HEK293 (cell line): Measurements from ENCODE around the gene ZNF473.
A peak's percentile ranks its signal among the peaks of the same experiment; 100 is the strongest.

Experiments
- CTCF ChIA-PET: fragments of 350-600 bp; formaldehyde crosslinking; extraction: SDS; loops from one replicate; lab custom pipeline; 2021; ENCODE audit warnings: antibody characterized with exemption; lab: Yijun Ruan, JAX
- POLR2A ChIA-PET: fragments of 300-600 bp; formaldehyde crosslinking; extraction: SDS; loops from one replicate; lab custom pipeline; 2020; ENCODE audit warnings: antibody characterized with exemption, inconsistent platforms; lab: Yijun Ruan, JAX
- H3K27ac ChIP-seq: fragments of 200-500 bp; sonication (Bioruptor generic); 2 replicates; pipeline ENCODE4 v1.5.1; 2014; ENCODE audit warnings: low read depth, low read length, control low read depth, inconsistent platforms; ENCODE audit errors: extremely low read depth
- H3K36me3 ChIP-seq, 2 experiments: fragments of 200-500 bp in 1 of 2; sonication (Bioruptor generic) in 1 of 2; 1 replicate in 1 of 2; 2 replicates in 1 of 2; pipeline ENCODE4 v1.5.1; 2014 to 2017; ENCODE audit warnings: inconsistent platforms in 2 of 2, low read length in 2 of 2; ENCODE audit not compliant: control insufficient read depth in 2 of 2, insufficient read depth in 1 of 2
- H3K4me1 ChIP-seq: fragments of 200-500 bp; sonication (Bioruptor generic); 2 replicates; pipeline ENCODE4 v1.5.1; 2014; ENCODE audit warnings: mild to moderate bottlenecking, low read length, inconsistent platforms; ENCODE audit not compliant: control insufficient read depth, insufficient read depth
- H3K4me3 ChIP-seq: 2 replicates; pipeline ENCODE4 v1.5.1; 2011; ENCODE audit warnings: low read depth, mild to moderate bottlenecking, control low read depth, low read length, moderate library complexity
- H3K9me3 ChIP-seq: fragments of 200-500 bp; sonication (Bioruptor generic); 2 replicates; pipeline ENCODE4 v1.5.1; 2014; ENCODE audit warnings: low read depth, low read length, inconsistent platforms; ENCODE audit not compliant: control insufficient read depth, insufficient read depth
- GLIS1 ChIP-seq: fragments of 450-650 bp; formaldehyde crosslinking; IDR thresholded peaks from 2 replicates; pipeline ENCODE4 v1.5.1; 2016; ENCODE audit warnings: missing biosample characterization, missing genetic modification characterization
- SCRT1 ChIP-seq: fragments of 450-650 bp; formaldehyde crosslinking; IDR thresholded peaks from 2 replicates; pipeline ENCODE4 v1.5.1; 2016; ENCODE audit warnings: missing biosample characterization, missing genetic modification characterization, borderline replicate concordance
- SP3 ChIP-seq: fragments of 450-650 bp; formaldehyde crosslinking; IDR thresholded peaks from 2 replicates; pipeline ENCODE4 v1.5.1; 2016; ENCODE audit warnings: missing biosample characterization, missing genetic modification characterization
- SP7 ChIP-seq: fragments of 450-650 bp; formaldehyde crosslinking; IDR thresholded peaks from 2 replicates; pipeline ENCODE4 v1.5.1; 2016; ENCODE audit warnings: missing biosample characterization, missing genetic modification characterization
- ZBTB11 ChIP-seq: fragments of 450-650 bp; formaldehyde crosslinking; conservative IDR thresholded peaks from 2 replicates; pipeline ENCODE4 v1.5.1; 2016; ENCODE audit warnings: low read depth, missing biosample characterization, missing genetic modification characterization
- ZBTB21 ChIP-seq: fragments of 450-650 bp; formaldehyde crosslinking; IDR thresholded peaks from 2 replicates; pipeline ENCODE4 v1.5.1; 2017; ENCODE audit warnings: missing biosample characterization, missing genetic modification characterization
- ZBTB8A ChIP-seq: fragments of 450-650 bp; formaldehyde crosslinking; IDR thresholded peaks from 2 replicates; pipeline ENCODE4 v1.5.1; 2016; ENCODE audit warnings: missing biosample characterization, missing genetic modification characterization
- ZNF140 ChIP-seq: fragments of 450-650 bp; formaldehyde crosslinking; IDR thresholded peaks from 2 replicates; pipeline ENCODE4 v1.5.1; 2016; ENCODE audit warnings: missing biosample characterization, missing genetic modification characterization
- ZNF335 ChIP-seq: fragments of 450-650 bp; formaldehyde crosslinking; conservative IDR thresholded peaks from 2 replicates; pipeline ENCODE4 v1.5.1; 2016; ENCODE audit warnings: missing biosample characterization, missing genetic modification characterization
- ZNF561 ChIP-seq: fragments of 450-650 bp; IDR thresholded peaks from 2 replicates; pipeline ENCODE4 v1.5.1; 2018; ENCODE audit warnings: missing biosample characterization, missing genetic modification characterization, borderline replicate concordance
- ZNF654 ChIP-seq: fragments of 450-650 bp; formaldehyde crosslinking; IDR thresholded peaks from 2 replicates; pipeline ENCODE4 v1.5.1; 2016; ENCODE audit warnings: low read depth, missing biosample characterization, missing genetic modification characterization
- ZNF707 ChIP-seq: fragments of 450-650 bp; formaldehyde crosslinking; IDR thresholded peaks from 2 replicates; pipeline ENCODE4 v1.5.1; 2016; ENCODE audit warnings: missing biosample characterization, missing genetic modification characterization
- ZNF777 ChIP-seq: fragments of 450-650 bp; formaldehyde crosslinking; IDR thresholded peaks from 2 replicates; pipeline ENCODE4 v1.5.1; 2017; ENCODE audit warnings: missing biosample characterization, missing genetic modification characterization, borderline replicate concordance
- ZNF785 ChIP-seq: fragments of 450-650 bp; formaldehyde crosslinking; IDR thresholded peaks from 2 replicates; pipeline ENCODE4 v1.5.1; 2016; ENCODE audit warnings: missing biosample characterization, missing genetic modification characterization
- ZSCAN30 ChIP-seq: fragments of 450-650 bp; IDR thresholded peaks from 2 replicates; pipeline ENCODE4 v1.5.1; 2018; ENCODE audit warnings: missing biosample characterization, mild to moderate bottlenecking, missing genetic modification characterization, moderate library complexity
- TF ChIP-seq, protein P1 (sequence below): fragments of 450-650 bp; formaldehyde crosslinking; IDR thresholded peaks from 2 replicates; pipeline ENCODE4 v1.5.1; 2016; ENCODE audit warnings: missing biosample characterization, missing genetic modification characterization
- TF ChIP-seq, protein P2 (sequence below): fragments of 450-650 bp; formaldehyde crosslinking; IDR thresholded peaks from 2 replicates; pipeline ENCODE4 v1.5.1; 2016; ENCODE audit warnings: missing biosample characterization, missing genetic modification characterization
- TF ChIP-seq, protein P3 (sequence below): fragments of 450-650 bp; formaldehyde crosslinking; IDR thresholded peaks from 2 replicates; pipeline ENCODE4 v1.5.0; 2017; ENCODE audit warnings: missing biosample characterization, missing genetic modification characterization, borderline replicate concordance

ZNF473 gene

DNA sequence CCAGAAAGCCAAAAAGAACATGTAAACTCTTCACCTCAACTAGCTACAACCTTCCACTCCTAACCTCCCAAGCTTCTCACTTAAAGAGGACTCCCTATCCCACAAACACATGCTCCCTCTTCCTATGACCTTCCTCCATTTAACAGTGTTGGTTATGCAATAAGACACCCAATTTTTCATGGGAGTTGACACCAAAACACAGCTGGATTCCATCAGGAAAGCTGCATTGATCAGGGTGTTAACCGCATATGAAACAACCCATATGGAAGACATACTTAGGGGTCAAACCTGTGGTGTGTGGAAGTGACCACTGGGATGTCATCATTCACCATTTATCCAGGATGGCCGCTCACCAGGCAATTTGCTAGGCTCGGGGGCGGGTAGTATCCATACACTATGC, 21.9 kb downstream of the ZNF473 start:
- H3K9me3 ChIP-seq = no peaks in the 10 kb centered on the region
- no peak overlapping the region for H3K27ac ChIP-seq
- no peaks in the 10 kb centered on the region for H3K4me1 ChIP-seq
- ChIA-PET CTCF (interaction anchor here (0.6 to 2.4 kb wide), 14 partner anchors 10 to 1050 kb away, joined by 3 to 17 read pairs (median 5); no protein-coding TSS in a partner anchor), POLR2A (interaction anchor here (0.9 kb wide), 1 partner anchor 13 kb away, joined by 3 read pairs; no protein-coding TSS in a partner anchor)
- TF ChIP-seq ZNF777 (tag by site-specific recombination) (no peak), SCRT1 (tag by site-specific recombination) (no peak)
- peaks cover 2 to 57% of the 10 kb centered on the region in 2 experiments; a peak in 2 of 3 replicates for H3K36me3 ChIP-seq
- H3K4me3 ChIP-seq = no peak overlapping the region

DNA sequence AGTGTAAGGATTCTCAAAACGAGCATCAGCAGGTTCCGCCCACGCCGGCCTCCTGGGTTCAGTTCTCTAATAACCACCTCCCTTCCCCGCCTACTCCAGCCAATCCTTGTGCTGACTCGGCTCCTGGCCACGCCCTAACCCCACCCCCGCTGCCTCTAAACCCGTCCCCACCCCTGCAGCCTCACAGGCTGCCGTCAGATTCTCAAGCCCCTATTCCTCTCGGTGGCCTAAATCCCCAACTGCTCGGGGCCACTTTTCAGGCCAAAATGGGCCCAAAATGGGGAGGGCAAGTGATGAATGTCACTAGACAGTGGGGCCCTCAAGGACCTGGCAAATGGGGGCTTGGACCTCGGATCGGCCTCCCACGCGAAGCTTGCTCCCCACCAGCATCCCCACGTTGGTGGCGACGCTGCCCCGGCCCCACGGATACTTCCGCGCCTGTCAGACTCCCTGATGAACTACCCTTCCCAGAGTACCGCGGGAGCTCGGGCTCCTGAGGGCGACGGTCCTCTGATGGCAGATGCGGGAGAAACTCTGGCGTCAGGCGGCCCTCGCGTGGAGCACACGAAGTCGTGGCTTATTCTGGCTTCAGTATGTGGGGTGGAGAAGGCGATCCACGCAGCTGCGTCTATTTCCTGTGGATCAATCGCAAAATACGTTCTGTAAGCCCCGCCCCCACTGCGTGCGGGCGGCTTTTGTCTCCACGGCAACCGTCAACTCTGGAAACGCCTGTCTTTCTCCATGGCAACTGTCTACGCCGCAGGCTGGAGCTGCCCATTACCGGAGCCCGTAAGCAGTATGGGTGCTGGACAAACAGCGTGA, 24.8 kb downstream of the ZNF473 start:
- Histone ChIP-seq H3K9me3 (no peaks in the 10 kb centered on the region), H3K27ac (no peak overlapping the region), H3K36me3 (peaks cover 0 to 28% of the 10 kb centered on the region in 2 experiments; a peak in 1 of 3 replicates), H3K4me3 (peak overlapping the region; percentile 55), H3K4me1 (no peaks in the 10 kb centered on the region)
- ChIA-PET CTCF (interaction anchor here (0.6 to 1.4 kb wide), 3 partner anchors 8 to 34 kb away, joined by 3 to 6 read pairs (median 4); no protein-coding TSS in a partner anchor), POLR2A (interaction anchor here (0.6 to 2.6 kb wide), 4 partner anchors 15 to 121 kb away, joined by 3 to 12 read pairs (median 4); partner anchors contain the start of genes ATF5, NUP62 and ZNF473)
- TF ChIP-seq ZNF707 (tag by site-specific recombination) (no peak), ZNF335 (tag by site-specific recombination) (peak; percentile 99), GLIS1 (tag by site-specific recombination) (peak; percentile 87), ZBTB8A (tag by site-specific recombination) (peak; percentile 80), ZSCAN30 (peak; percentile 12; the same call in 1 of the 2 replicates), ZNF654 (tag by site-specific recombination) (no peak), SP7 (0 out of 2 replicates have a peak, but pooled peaks have one; percentile 27), ZBTB21 (tag by site-specific recombination) (no peak), ZNF561 (tag by site-specific recombination) (no peak), ZBTB11 (tag by site-specific recombination) (peak; percentile 41; the same call in 1 of the 2 replicates), ZNF785 (tag by site-specific recombination) (0 out of 2 replicates have a peak, but pooled peaks have one; percentile 66), ZNF140 (tag by site-specific recombination) (no peak), SP3 (peak; percentile 67; the same call in 1 of the 2 replicates)
- TF ChIP-seq, protein P1, sequence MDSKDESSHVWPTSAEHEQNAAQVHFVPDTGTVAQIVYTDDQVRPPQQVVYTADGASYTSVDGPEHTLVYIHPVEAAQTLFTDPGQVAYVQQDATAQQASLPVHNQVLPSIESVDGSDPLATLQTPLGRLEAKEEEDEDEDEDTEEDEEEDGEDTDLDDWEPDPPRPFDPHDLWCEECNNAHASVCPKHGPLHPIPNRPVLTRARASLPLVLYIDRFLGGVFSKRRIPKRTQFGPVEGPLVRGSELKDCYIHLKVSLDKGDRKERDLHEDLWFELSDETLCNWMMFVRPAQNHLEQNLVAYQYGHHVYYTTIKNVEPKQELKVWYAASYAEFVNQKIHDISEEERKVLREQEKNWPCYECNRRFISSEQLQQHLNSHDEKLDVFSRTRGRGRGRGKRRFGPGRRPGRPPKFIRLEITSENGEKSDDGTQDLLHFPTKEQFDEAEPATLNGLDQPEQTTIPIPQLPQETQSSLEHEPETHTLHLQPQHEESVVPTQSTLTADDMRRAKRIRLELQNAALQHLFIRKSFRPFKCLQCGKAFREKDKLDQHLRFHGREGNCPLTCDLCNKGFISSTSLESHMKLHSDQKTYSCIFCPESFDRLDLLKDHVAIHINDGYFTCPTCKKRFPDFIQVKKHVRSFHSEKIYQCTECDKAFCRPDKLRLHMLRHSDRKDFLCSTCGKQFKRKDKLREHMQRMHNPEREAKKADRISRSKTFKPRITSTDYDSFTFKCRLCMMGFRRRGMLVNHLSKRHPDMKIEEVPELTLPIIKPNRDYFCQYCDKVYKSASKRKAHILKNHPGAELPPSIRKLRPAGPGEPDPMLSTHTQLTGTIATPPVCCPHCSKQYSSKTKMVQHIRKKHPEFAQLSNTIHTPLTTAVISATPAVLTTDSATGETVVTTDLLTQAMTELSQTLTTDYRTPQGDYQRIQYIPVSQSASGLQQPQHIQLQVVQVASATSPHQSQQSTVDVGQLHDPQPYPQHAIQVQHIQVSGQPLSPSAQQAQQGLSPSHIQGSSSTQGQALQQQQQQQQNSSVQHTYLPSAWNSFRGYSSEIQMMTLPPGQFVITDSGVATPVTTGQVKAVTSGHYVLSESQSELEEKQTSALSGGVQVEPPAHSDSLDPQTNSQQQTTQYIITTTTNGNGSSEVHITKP (tag by site-specific recombination) = no peak; the same call in none of the 2 replicates
- TF ChIP-seq, protein P2, sequence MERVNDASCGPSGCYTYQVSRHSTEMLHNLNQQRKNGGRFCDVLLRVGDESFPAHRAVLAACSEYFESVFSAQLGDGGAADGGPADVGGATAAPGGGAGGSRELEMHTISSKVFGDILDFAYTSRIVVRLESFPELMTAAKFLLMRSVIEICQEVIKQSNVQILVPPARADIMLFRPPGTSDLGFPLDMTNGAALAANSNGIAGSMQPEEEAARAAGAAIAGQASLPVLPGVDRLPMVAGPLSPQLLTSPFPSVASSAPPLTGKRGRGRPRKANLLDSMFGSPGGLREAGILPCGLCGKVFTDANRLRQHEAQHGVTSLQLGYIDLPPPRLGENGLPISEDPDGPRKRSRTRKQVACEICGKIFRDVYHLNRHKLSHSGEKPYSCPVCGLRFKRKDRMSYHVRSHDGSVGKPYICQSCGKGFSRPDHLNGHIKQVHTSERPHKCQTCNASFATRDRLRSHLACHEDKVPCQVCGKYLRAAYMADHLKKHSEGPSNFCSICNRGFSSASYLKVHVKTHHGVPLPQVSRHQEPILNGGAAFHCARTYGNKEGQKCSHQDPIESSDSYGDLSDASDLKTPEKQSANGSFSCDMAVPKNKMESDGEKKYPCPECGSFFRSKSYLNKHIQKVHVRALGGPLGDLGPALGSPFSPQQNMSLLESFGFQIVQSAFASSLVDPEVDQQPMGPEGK (tag by site-specific recombination) = peak; percentile 84
- TF ChIP-seq, protein P3, sequence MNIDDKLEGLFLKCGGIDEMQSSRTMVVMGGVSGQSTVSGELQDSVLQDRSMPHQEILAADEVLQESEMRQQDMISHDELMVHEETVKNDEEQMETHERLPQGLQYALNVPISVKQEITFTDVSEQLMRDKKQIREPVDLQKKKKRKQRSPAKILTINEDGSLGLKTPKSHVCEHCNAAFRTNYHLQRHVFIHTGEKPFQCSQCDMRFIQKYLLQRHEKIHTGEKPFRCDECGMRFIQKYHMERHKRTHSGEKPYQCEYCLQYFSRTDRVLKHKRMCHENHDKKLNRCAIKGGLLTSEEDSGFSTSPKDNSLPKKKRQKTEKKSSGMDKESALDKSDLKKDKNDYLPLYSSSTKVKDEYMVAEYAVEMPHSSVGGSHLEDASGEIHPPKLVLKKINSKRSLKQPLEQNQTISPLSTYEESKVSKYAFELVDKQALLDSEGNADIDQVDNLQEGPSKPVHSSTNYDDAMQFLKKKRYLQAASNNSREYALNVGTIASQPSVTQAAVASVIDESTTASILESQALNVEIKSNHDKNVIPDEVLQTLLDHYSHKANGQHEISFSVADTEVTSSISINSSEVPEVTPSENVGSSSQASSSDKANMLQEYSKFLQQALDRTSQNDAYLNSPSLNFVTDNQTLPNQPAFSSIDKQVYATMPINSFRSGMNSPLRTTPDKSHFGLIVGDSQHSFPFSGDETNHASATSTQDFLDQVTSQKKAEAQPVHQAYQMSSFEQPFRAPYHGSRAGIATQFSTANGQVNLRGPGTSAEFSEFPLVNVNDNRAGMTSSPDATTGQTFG = no peak
